Smooth muscle cell (in vitro differentiated cells): ENCODE results near the gene AMIGO2. TPM values are rescaled to one million over a fixed set of nuclear protein-coding genes. Genes with fewer than 3 reads are reported as not detected.
"Not testable (repeated sequence)": the region's sequence is repeated elsewhere in the genome, so short reads cannot be mapped to it uniquely, and the experiment has no call there.

Experiments
- DNase-seq: peaks from one replicate; lab custom pipeline; 2025; ENCODE audit not compliant: unreplicated experiment; lab: John Stamatoyannopoulos, UW
- H2AFZ ChIP-seq: fragments of 200-600 bp; sonication (generic); 2 replicates; pipeline ENCODE4 v1.6.0; 2016; ENCODE audit warnings: antibody characterized with exemption, low read depth, mild to moderate bottlenecking
- H3F3A ChIP-seq: fragments of 200-600 bp; sonication (generic); 2 replicates; pipeline ENCODE4 v1.6.0; 2017; ENCODE audit warnings: antibody characterized with exemption, low read depth
- H3K27ac ChIP-seq: fragments of 200-600 bp; sonication (generic); 2 replicates; pipeline ENCODE4 v1.5.1; 2016; ENCODE audit warnings: low read depth, mild to moderate bottlenecking
- H3K27me3 ChIP-seq: fragments of 200-600 bp; sonication (generic); 2 replicates; pipeline ENCODE4 v1.6.1; 2016; ENCODE audit warnings: low read depth, mild to moderate bottlenecking
- H3K36me3 ChIP-seq: fragments of 200-600 bp; sonication (generic); 2 replicates; pipeline ENCODE4 v1.5.1; 2016; ENCODE audit warnings: low read depth
- H3K4me1 ChIP-seq: fragments of 200-600 bp; sonication (generic); 2 replicates; pipeline ENCODE4 v1.5.1; 2016; ENCODE audit warnings: low read depth
- H3K4me2 ChIP-seq: fragments of 200-600 bp; sonication (generic); 2 replicates; pipeline ENCODE4 v1.6.0; 2016; ENCODE audit warnings: mild to moderate bottlenecking
- H3K4me3 ChIP-seq: fragments of 200-600 bp; sonication (generic); 2 replicates; pipeline ENCODE4 v1.5.1; 2016; ENCODE audit warnings: mild to moderate bottlenecking
- H3K79me2 ChIP-seq: fragments of 200-600 bp; sonication (generic); 2 replicates; pipeline ENCODE4 v1.6.0; 2016; ENCODE audit warnings: low read depth, mild to moderate bottlenecking
- H3K9ac ChIP-seq: fragments of 200-600 bp; sonication (generic); 2 replicates; pipeline ENCODE4 v1.6.0; 2016; ENCODE audit warnings: low read depth
- H3K9me3 ChIP-seq: fragments of 200-600 bp; sonication (generic); replicated peaks from 2 replicates; pipeline ENCODE4 v1.5.1; 2016; ENCODE audit warnings: low read depth
- H4K20me1 ChIP-seq: fragments of 200-600 bp; sonication (generic); 2 replicates; pipeline ENCODE4 v1.6.0; 2016; ENCODE audit warnings: low read depth
- CTCF ChIP-seq: fragments of 200-600 bp; sonication (generic); IDR thresholded peaks from 2 replicates; pipeline ENCODE4 v1.5.1; 2017; ENCODE audit warnings: borderline replicate concordance, mild to moderate bottlenecking, antibody characterized with exemption; ENCODE audit not compliant: insufficient read depth, poor library complexity, severe bottlenecking
- WGBS: methylation state at CpG from one replicate; pipeline ENCODE4 v1.1.7; 2016; ENCODE audit warnings: low lambda C conversion rate; 5-methylcytosine and 5-hydroxymethylcytosine counted together
- polyA plus RNA-seq: library from polyadenylated mRNA; unstranded; fragments of >200 nt; fragmentation: Nextera tagmentation; extraction: Ambion mirVana; gene quantifications from 2 replicates; pipeline ENCODE4 v1.2.1, GENCODE V29; 2016
- total RNA-seq: library from RNA; depleted of rRNA; stranded (reverse); fragments of >200 nt; gene quantifications from 2 replicates; pipeline ENCODE4 v1.2.3, GENCODE V29; 2014

Gene AMIGO2
- total and polyA plus RNA-seq, 2 experiments from 2014 or later: 30.4 to 59.6 TPM

- no peak for TF ChIP-seq CTCF
- no peaks in the 10 kb centered on the region for H3K79me2 ChIP-seq
- H3F3A ChIP-seq: no peaks in the 10 kb centered on the region
- H3K27me3 ChIP-seq: no peaks in the 10 kb centered on the region
- H3K4me2 ChIP-seq: no peak overlapping the region
- no peak for DNase-seq
- no peak overlapping the region for H3K9ac ChIP-seq
- no peak overlapping the region for H2AFZ ChIP-seq
- no peaks in the 10 kb centered on the region for H3K36me3 ChIP-seq
- WGBS: 94% methylated on average over 4 of the region's 4 CpGs
- no peak overlapping the region for H3K27ac ChIP-seq
- no peaks in the 10 kb centered on the region for H3K9me3 ChIP-seq
- H3K4me3 ChIP-seq: no peak overlapping the region
- no peaks in the 10 kb centered on the region for H4K20me1 ChIP-seq
- no peaks in the 10 kb centered on the region for H3K4me1 ChIP-seq
Observed at GRCh38 chr12:47054659-47055058, 25.1 kb downstream of the AMIGO2 start.

- no peaks in the 10 kb centered on the region for H4K20me1 ChIP-seq
- no peak for DNase-seq
- H3K27me3 ChIP-seq: no peaks in the 10 kb centered on the region
- H3F3A ChIP-seq: no peaks in the 10 kb centered on the region
- H3K27ac ChIP-seq: no peak overlapping the region
- no peak overlapping the region for H3K4me2 ChIP-seq
- H3K36me3 ChIP-seq: no peaks in the 10 kb centered on the region
- H3K4me1 ChIP-seq: no peaks in the 10 kb centered on the region
- TF ChIP-seq CTCF: no peak
- H2AFZ ChIP-seq: no peak overlapping the region
- no peak overlapping the region for H3K9ac ChIP-seq
- no peaks in the 10 kb centered on the region for H3K79me2 ChIP-seq
- H3K9me3 ChIP-seq: no peaks in the 10 kb centered on the region
- H3K4me3 ChIP-seq: no peak overlapping the region
Observed at GRCh38 chr12:47053961-47054360, 25.8 kb downstream of the AMIGO2 start.

GRCh38 chr12:47052274-47052673, 27.5 kb downstream of the AMIGO2 start:
- H3K4me2 ChIP-seq: no peak overlapping the region
- no peak overlapping the region for H3K27ac ChIP-seq
- TF ChIP-seq CTCF: no peak
- no peaks in the 10 kb centered on the region for H4K20me1 ChIP-seq
- H3K9ac ChIP-seq: no peak overlapping the region
- WGBS: 86% methylated on average over 2 of the region's 2 CpGs
- no peaks in the 10 kb centered on the region for H3K9me3 ChIP-seq
- no peaks in the 10 kb centered on the region for H3F3A ChIP-seq
- H3K4me3 ChIP-seq: no peak overlapping the region
- no peaks in the 10 kb centered on the region for H3K27me3 ChIP-seq
- no peak for DNase-seq
- H3K4me1 ChIP-seq: no peaks in the 10 kb centered on the region
- no peaks in the 10 kb centered on the region for H3K36me3 ChIP-seq
- no peaks in the 10 kb centered on the region for H3K79me2 ChIP-seq
- H2AFZ ChIP-seq: no peak overlapping the region

GRCh38 chr12:47051291-47051690, 28.5 kb downstream of the AMIGO2 start:
- H3K4me3 ChIP-seq, H3K27me3 ChIP-seq, H3K79me2 ChIP-seq, H3K4me2 ChIP-seq, H3K4me1 ChIP-seq, H4K20me1 ChIP-seq, H3K9ac ChIP-seq, H2AFZ ChIP-seq, H3K27ac ChIP-seq, H3K36me3 ChIP-seq, H3K9me3 ChIP-seq, DNase-seq, H3F3A ChIP-seq: not testable (repeated sequence)
- 86% methylated on average over 3 of the region's 3 CpGs for WGBS
